ENCODE results near the gene VAMP1. TPM values are rescaled to one million over a fixed set of nuclear protein-coding genes. Genes with fewer than 3 reads are reported as not detected.

VAMP1 gene
- total RNA-seq, 1 donor from 2014 or later: 6.3 TPM

DNA sequence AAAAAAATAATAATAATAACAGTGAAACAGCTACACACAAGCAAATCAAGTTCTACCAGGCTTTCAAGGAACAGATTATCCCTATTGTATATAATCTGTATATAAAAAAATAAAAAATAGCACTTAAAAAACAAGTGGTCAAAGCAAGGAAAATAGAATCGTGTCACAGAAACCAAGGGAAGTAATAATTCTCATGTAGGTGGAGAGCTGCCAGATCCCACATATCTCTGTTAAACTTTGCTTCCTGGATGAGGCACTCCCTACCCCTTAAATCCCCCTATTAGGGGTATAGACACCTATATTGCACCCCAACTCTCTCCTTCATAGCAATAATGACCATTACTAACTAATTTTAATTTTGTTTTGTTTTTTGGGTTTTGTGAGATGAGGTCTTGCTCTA lies 30.1 kb downstream of the VAMP1 start:
- Histone ChIP-seq H3K4me3 (no peak overlapping the region), H3K27ac (no peak overlapping the region), H3K36me3 (no peaks in the 10 kb centered on the region), H3K9me3 (no peaks in the 10 kb centered on the region), H3K4me1 (no peaks in the 10 kb centered on the region), H3K27me3 (no peaks in the 10 kb centered on the region)
- no peak for ATAC-seq
- DNase-seq: no peak
- no peak for TF ChIP-seq CTCF (IDR thresholded peaks at IDR 0.05)
- intact Hi-C loops (cut with DNase I): no loop called here

DNA sequence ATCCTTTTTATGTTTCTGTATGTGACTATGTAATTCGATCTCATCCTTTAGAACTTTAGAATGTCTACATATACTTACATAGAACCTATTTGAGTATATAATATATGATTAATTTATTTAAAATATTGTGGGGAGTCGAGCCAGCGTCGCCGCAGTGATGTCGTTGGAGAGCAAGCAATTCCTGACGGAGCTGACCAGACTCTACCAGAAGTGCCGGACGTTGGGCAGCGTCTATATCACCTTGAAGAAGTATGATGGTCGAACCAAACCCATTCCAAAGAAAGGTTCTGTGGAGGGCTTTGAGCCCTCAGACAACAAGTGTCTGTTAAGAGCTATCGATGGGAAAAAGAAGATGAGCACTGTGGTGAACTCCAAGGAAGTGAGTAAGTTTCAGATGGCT lies 32.1 kb downstream of the VAMP1 start:
- H3K27me3 ChIP-seq: no peaks in the 10 kb centered on the region
- intact Hi-C loops (cut with DNase I): no loop called here
- H3K4me1 ChIP-seq: no peaks in the 10 kb centered on the region
- peak; percentile 26 for DNase-seq
- H3K9me3 ChIP-seq: no peaks in the 10 kb centered on the region
- no peak overlapping the region for H3K4me3 ChIP-seq
- TF ChIP-seq CTCF (IDR thresholded peaks at IDR 0.05): no peak
- no peak overlapping the region for H3K27ac ChIP-seq
- H3K36me3 ChIP-seq: no peaks in the 10 kb centered on the region
- no peak for ATAC-seq

- intact Hi-C loops (cut with DNase I): no loop called here
- no peak for TF ChIP-seq CTCF (IDR thresholded peaks at IDR 0.05)
- Histone ChIP-seq H3K4me3 (no peak overlapping the region), H3K27ac (no peak overlapping the region), H3K4me1 (no peaks in the 10 kb centered on the region), H3K27me3 (no peaks in the 10 kb centered on the region), H3K9me3 (no peaks in the 10 kb centered on the region), H3K36me3 (no peaks in the 10 kb centered on the region)
- ATAC-seq: no peak
- peak; percentile 8 for DNase-seq
Measured at GRCh38 chr12:6437586-6437985, 32.9 kb downstream of the VAMP1 start.

GRCh38 chr12:6435961-6436715 lies 34.3 kb downstream of the VAMP1 start:
- no peaks in the 10 kb centered on the region for H3K36me3 ChIP-seq
- no peak for TF ChIP-seq CTCF (IDR thresholded peaks at IDR 0.05)
- peaks cover 6% of the 10 kb centered on the region for H3K4me1 ChIP-seq
- no peaks in the 10 kb centered on the region for H3K9me3 ChIP-seq
- H3K27me3 ChIP-seq: no peaks in the 10 kb centered on the region
- DNase-seq: peak; percentile 13
- intact Hi-C loops (cut with DNase I): no loop called here
- H3K27ac ChIP-seq: no peak overlapping the region
- no peak overlapping the region for H3K4me3 ChIP-seq
- no peak for ATAC-seq

GRCh38 chr12:6434205-6435140 lies 36.0 kb downstream of the VAMP1 start:
- ATAC-seq (no peak), DNase-seq (no peak)
- no peak overlapping the region for H3K4me3 ChIP-seq
- intact Hi-C loops (cut with DNase I): no loop called here
- H3K27me3 ChIP-seq: no peaks in the 10 kb centered on the region
- peaks cover 17% of the 10 kb centered on the region for H3K4me1 ChIP-seq
- no peak overlapping the region for H3K27ac ChIP-seq
- H3K36me3 ChIP-seq: no peaks in the 10 kb centered on the region
- H3K9me3 ChIP-seq: no peaks in the 10 kb centered on the region
- no peak for TF ChIP-seq CTCF (IDR thresholded peaks at IDR 0.05)

Data from upper lobe of right lung (tissue), 1 donor.